WTC11 (cell line): Measurements from ENCODE around the gene TGFBRAP1. TPM values are rescaled to one million over a fixed set of nuclear protein-coding genes. Genes with fewer than 3 reads are reported as not detected.

Experiments
- ATAC-seq: fragments of 200-7000 bp; cut with Tn5 transposase; 2 replicates; pipeline ENCODE4 v1.10.0; 2021; ENCODE audit warnings: mild to moderate bottlenecking, moderate library complexity
- CTCF ChIA-PET: fragments of 300-600 bp; sonication (Branson Sonifier 250); formaldehyde crosslinking; loops from one replicate; lab custom pipeline; 2021; ENCODE audit warnings: antibody characterized with exemption; lab: Charles Lee
- POLR2A ChIA-PET: fragments of 350-600 bp; sonication (Branson Sonifier 250); formaldehyde crosslinking; loops from one replicate; lab custom pipeline; 2021; ENCODE audit warnings: antibody characterized with exemption; lab: Charles Lee
- DNase-seq: peaks from one replicate; pipeline ENCODE4 v3.0.0; 2021; ENCODE audit warnings: low spot score
- H3K27ac Mint-ChIP-seq: 2 replicates; pipeline ENCODE4 v1.8.0; 2021; ENCODE audit warnings: mixed read lengths
- H3K27me3 Mint-ChIP-seq: 2 replicates; pipeline ENCODE4 v1.8.0; 2021; ENCODE audit warnings: low read depth, mild to moderate bottlenecking, moderate library complexity, mixed read lengths
- H3K36me3 Mint-ChIP-seq: 2 replicates; pipeline ENCODE4 v1.8.0; 2021; ENCODE audit warnings: mixed read lengths
- H3K4me1 Mint-ChIP-seq: 2 replicates; pipeline ENCODE4 v1.8.0; 2022; ENCODE audit warnings: mixed read lengths
- H3K4me3 Mint-ChIP-seq: 2 replicates; pipeline ENCODE4 v1.8.0; 2021; ENCODE audit warnings: mild to moderate bottlenecking, moderate library complexity, mixed read lengths
- H3K9me3 Mint-ChIP-seq: 2 replicates; pipeline ENCODE4 v1.8.0; 2021; ENCODE audit warnings: mixed read lengths
- ARID4B ChIP-seq: sonication (generic); formaldehyde crosslinking; IDR thresholded peaks from 2 replicates; pipeline ENCODE4 v1.8.0; 2023; ENCODE audit warnings: missing genetic modification reagents, mild to moderate bottlenecking, borderline replicate concordance
- CREM ChIP-seq: sonication (generic); formaldehyde crosslinking; IDR thresholded peaks from 2 replicates; pipeline ENCODE4 v1.8.1; 2022; ENCODE audit warnings: mild to moderate bottlenecking, missing genetic modification reagents, moderate library complexity
- E2F1 ChIP-seq: sonication (generic); formaldehyde crosslinking; IDR thresholded peaks from 2 replicates; pipeline ENCODE4 v1.8.0; 2022; ENCODE audit warnings: mild to moderate bottlenecking, missing genetic modification reagents
- FOXK1 ChIP-seq: sonication (generic); formaldehyde crosslinking; IDR thresholded peaks from 2 replicates; pipeline ENCODE4 v1.8.0; 2022; ENCODE audit warnings: mild to moderate bottlenecking, moderate library complexity, missing genetic modification reagents
- FOXP1 ChIP-seq: sonication (generic); formaldehyde crosslinking; IDR thresholded peaks from 2 replicates; pipeline ENCODE4 v1.8.0; 2022; ENCODE audit warnings: missing genetic modification reagents, mild to moderate bottlenecking, moderate library complexity, borderline replicate concordance
- FOXP4 ChIP-seq: sonication (generic); formaldehyde crosslinking; IDR thresholded peaks from 2 replicates; pipeline ENCODE4 v1.8.0; 2022; ENCODE audit warnings: mild to moderate bottlenecking, missing genetic modification reagents
- IRF2 ChIP-seq: sonication (generic); formaldehyde crosslinking; IDR thresholded peaks from 2 replicates; pipeline ENCODE4 v1.8.0; 2022; ENCODE audit warnings: low read depth, missing genetic modification reagents, borderline replicate concordance
- NFATC4 ChIP-seq: fragments of 250-450 bp; sonication (Bioruptor Pico); IDR thresholded peaks from 2 replicates; pipeline ENCODE4 v1.9.0; 2021; ENCODE audit warnings: mild to moderate bottlenecking
- PREB ChIP-seq: sonication (generic); formaldehyde crosslinking; IDR thresholded peaks from 2 replicates; pipeline ENCODE4 v1.8.1; 2022; ENCODE audit warnings: mild to moderate bottlenecking, missing genetic modification reagents, moderate library complexity, borderline replicate concordance
- SMAD4 ChIP-seq: sonication (generic); formaldehyde crosslinking; IDR thresholded peaks from 2 replicates; pipeline ENCODE4 v1.8.0; 2022; ENCODE audit warnings: mild to moderate bottlenecking, missing genetic modification reagents
- SOX15 ChIP-seq: fragments of 250-450 bp; sonication (Bioruptor Pico); IDR thresholded peaks from 2 replicates; pipeline ENCODE4 v1.9.0; 2021; ENCODE audit warnings: mild to moderate bottlenecking
- SP1 ChIP-seq: sonication (generic); formaldehyde crosslinking; conservative IDR thresholded peaks from 2 replicates; pipeline ENCODE4 v1.8.1; 2022; ENCODE audit warnings: missing genetic modification reagents
- TCF7 ChIP-seq: sonication (generic); formaldehyde crosslinking; IDR thresholded peaks from 2 replicates; pipeline ENCODE4 v1.8.0; 2022; ENCODE audit warnings: mild to moderate bottlenecking, low read depth, missing genetic modification reagents, moderate library complexity
- ZBTB21 ChIP-seq: sonication (generic); formaldehyde crosslinking; IDR thresholded peaks from 2 replicates; pipeline ENCODE4 v1.8.1; 2023; ENCODE audit warnings: mild to moderate bottlenecking, missing genetic modification reagents, borderline replicate concordance
- ZNF138 ChIP-seq: sonication (generic); formaldehyde crosslinking; conservative IDR thresholded peaks from 2 replicates; pipeline ENCODE4 v1.8.1; 2022; ENCODE audit warnings: mild to moderate bottlenecking, moderate library complexity, missing genetic modification reagents
- ZNF232 ChIP-seq: sonication (generic); formaldehyde crosslinking; IDR thresholded peaks from 2 replicates; pipeline ENCODE4 v1.8.0; 2022; ENCODE audit warnings: mild to moderate bottlenecking, missing genetic modification reagents
- total RNA-seq: library from RNA; stranded (reverse); gene quantifications from 3 replicates; pipeline ENCODE4 v1.2.3, GENCODE V29; 2021
- TF ChIP-seq, protein P1 (sequence below): sonication (generic); formaldehyde crosslinking; IDR thresholded peaks from 2 replicates; pipeline ENCODE4 v1.8.1; 2022; ENCODE audit warnings: low read depth, mild to moderate bottlenecking, moderate library complexity, missing genetic modification reagents, borderline replicate concordance

TGFBRAP1 gene
- total RNA-seq, 1 experiment from 2014 or later, result 16.3 TPM

DNA sequence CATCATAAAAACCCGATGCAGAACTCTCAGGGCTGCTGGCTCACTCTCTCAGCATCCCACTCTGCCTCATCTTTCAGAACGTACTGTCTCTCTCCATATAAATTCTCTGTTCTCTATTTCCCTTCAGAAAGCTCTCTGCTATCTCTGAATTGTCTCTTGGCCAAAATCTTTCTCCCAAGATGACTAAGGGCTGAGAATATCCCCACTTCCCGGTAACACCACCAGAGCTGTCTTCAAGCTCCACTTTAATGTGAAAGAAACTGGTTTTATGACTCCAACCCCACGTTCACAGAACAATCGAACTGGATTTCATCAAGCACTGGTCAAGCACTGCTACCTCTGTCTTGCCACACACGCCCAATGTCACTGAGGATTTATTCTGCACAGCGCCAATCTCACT, 22.4 kb downstream of the TGFBRAP1 start:
- Mint-ChIP-seq H3K9me3 (no peaks in the 10 kb centered on the region), H3K4me1 (peaks cover 19% of the 10 kb centered on the region), H3K36me3 (peaks cover 18% of the 10 kb centered on the region), H3K4me3 (no peak overlapping the region), H3K27me3 (no peaks in the 10 kb centered on the region), H3K27ac (peak overlapping the region; percentile 45; the same call in 1 of the 2 replicates)
- ChIA-PET POLR2A (no interaction called here), CTCF (no interaction called here)
- no peak for DNase-seq
- no peak for ATAC-seq
- TF ChIP-seq SMAD4, result no peak

DNA sequence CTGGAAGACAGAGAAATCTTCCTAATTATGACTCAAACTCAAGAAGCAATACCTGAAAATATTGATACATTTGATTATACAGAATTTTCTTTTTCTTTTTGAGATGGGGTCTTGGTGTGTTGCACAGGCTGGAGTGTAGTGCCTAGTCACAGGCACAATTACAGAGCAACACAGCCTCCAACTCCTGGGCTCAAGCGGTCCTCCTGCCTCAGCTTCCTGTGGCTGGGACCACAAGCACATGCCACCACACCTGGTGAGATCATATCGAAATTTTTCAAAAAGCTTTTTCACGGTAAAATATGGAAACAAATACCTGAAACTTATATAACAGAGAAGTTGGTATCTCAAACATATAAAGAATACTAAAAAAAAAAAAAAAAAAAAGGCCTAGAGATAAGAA, 27.9 kb downstream of the TGFBRAP1 start:
- peaks cover 20% of the 10 kb centered on the region for H3K36me3 Mint-ChIP-seq
- no peak for ATAC-seq
- no peaks in the 10 kb centered on the region for H3K9me3 Mint-ChIP-seq
- DNase-seq, result no peak
- H3K27me3 Mint-ChIP-seq, result no peaks in the 10 kb centered on the region
- ChIA-PET CTCF (interaction anchor here (0.6 kb wide), 2 partner anchors 57 to 63 kb away, joined by 4 to 5 read pairs; no protein-coding TSS in a partner anchor), POLR2A (interaction anchor here (0.7 kb wide), 1 partner anchor 1637 kb away, joined by 12 read pairs; no protein-coding TSS in a partner anchor)
- TF ChIP-seq E2F1 (CRISPR knock-in tag) (no peak), SP1 (CRISPR knock-in tag) (no peak), ZNF138 (no peak), PREB (CRISPR knock-in tag) (no peak), NFATC4 (CRISPR knock-in tag) (no peak), SOX15 (no peak), ZNF232 (CRISPR knock-in tag) (no peak), FOXP1 (CRISPR knock-in tag) (no peak), CREM (no peak), FOXP4 (CRISPR knock-in tag) (no peak), IRF2 (CRISPR knock-in tag) (no peak), ARID4B (CRISPR knock-in tag) (no peak), TCF7 (no peak), ZBTB21 (CRISPR knock-in tag) (no peak), FOXK1 (no peak)
- TF ChIP-seq, protein P1, sequence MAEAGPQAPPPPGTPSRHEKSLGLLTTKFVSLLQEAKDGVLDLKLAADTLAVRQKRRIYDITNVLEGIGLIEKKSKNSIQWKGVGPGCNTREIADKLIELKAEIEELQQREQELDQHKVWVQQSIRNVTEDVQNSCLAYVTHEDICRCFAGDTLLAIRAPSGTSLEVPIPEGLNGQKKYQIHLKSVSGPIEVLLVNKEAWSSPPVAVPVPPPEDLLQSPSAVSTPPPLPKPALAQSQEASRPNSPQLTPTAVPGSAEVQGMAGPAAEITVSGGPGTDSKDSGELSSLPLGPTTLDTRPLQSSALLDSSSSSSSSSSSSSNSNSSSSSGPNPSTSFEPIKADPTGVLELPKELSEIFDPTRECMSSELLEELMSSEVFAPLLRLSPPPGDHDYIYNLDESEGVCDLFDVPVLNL (CRISPR knock-in tag), result no peak
- no peaks in the 10 kb centered on the region for H3K4me1 Mint-ChIP-seq
- H3K4me3 Mint-ChIP-seq, result no peak overlapping the region
- no peak overlapping the region for H3K27ac Mint-ChIP-seq
